HG02885 (cell line): Measurements from ENCODE around the gene NRXN3.

ENCODE experiments used
- ATAC-seq: cut with Tn5 transposase; IDR thresholded peaks from one replicate; pipeline ENCODE4 v1.9.1; 2021; ENCODE audit warnings: mild to moderate bottlenecking; ENCODE audit not compliant: unreplicated experiment, poor library complexity

NRXN3 gene

DNA sequence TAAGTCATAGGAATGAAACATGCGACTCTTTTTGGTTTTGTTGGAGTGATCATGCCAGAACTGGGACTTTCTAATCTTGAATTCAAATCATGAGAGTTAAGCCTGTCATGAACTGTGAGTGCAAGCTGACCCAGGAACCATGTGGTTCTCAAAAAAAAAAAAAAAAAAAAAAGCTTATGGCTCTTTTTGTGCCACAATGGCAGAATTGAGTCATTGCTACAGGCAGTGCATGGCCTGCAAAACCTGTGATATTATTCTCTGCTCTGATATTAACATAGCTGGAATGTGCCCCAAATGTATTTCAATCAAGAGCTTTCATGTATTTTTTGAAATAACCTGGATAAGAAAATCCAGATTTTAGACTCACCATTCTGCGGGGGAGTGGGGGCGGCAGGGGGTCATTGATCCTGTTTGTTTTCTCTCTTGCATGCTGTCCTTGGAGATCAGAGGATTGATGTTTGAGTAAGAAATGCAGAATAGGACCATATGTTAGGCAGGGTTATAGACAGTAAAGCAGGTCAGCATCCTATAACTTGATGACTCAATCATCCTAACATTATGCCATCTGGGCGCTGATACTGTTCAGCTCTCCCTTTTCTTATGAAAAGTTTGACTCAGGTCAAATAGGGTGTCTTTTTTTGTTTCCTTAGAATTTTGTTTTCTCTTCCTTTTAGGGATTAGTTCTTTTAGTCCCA, 1243.7 kb downstream of the NRXN3 start:
- no peak for ATAC-seq

GRCh38 chr14:79415726-79416125, 1245.6 kb downstream of the NRXN3 start:
- no peak for ATAC-seq

- no peak for ATAC-seq
These were observed 1247.8 kb downstream of the NRXN3 start for GRCh38 chr14:79417961-79418360.

GRCh38 chr14:79418649-79419415, 1248.7 kb downstream of the NRXN3 start:
- ATAC-seq = no peak

DNA sequence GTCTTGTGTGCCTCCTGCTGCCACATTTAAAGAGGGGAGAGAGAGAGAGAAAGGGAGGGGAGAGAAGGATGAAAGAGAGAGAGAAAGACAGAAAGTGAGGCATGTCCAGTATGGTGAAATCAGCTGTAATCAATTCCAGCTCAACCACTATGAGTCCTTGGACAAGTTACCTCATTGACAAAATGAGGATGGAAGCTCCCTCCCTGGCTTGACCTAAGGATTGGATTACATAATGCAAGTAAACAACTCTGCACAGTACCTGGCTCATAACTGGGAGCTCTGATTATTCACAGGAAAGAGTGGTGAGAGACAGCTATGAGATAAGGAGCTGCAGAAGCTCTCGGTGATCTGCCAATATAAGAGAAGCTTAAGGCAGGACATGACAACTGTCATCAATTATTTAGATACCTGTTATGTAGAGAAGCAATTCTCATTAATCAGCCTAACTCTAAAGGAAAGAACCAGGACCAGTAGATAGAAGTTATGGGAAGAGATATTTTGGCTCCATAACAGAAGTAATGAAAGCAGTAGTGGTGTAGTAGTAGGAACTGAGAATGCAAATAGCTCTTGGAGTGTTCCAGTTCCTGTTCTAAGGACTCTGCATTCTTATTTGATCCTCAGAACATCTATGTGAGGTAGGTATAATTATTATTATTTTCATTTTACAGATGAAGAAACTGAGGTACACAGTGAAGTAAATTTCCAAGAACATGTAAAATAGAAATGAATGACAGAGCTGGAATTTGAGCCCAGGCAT, 1249.6 kb downstream of the NRXN3 start:
- no peak for ATAC-seq

- no peak for ATAC-seq
These were observed 1250.6 kb downstream of the NRXN3 start for GRCh38 chr14:79420725-79421124.

GRCh38 chr14:79421811-79422210, 1251.6 kb downstream of the NRXN3 start:
- no peak for ATAC-seq

GRCh38 chr14:79424462-79424861, 1254.3 kb downstream of the NRXN3 start:
- no peak for ATAC-seq

DNA sequence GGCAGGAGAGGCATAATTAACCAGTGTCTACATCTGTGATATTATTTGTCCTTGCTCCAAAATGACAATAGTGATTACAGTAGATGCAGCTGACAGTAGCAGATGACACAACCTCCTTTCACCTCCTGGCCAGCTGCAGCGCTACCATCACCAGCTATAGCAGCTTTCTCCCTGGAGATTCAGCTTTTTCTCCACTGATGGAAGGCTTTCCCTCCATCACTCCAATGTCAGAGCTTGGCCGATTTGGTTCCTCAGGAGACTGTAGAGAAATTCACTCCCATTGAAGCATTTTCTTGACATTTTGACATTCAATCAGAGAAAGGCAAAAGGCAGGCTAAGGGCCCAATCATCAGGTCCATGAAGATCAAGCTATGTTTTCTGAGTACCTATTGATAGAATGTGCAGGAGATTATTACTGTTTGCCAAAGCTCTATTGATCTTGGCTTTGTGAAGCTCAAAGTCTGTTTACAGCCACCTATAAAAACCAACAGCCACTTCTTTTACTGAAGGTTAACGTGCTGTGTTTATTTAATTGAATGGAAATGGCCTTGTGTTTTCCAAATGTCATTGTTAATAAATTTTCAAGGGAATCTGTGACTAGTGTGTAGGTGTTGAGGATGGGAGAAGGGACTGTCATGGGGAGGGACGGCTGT, 1256.1 kb downstream of the NRXN3 start:
- ATAC-seq = no peak

- ATAC-seq = no peak
These were observed 1262.5 kb downstream of the NRXN3 start for GRCh38 chr14:79432640-79433039.

DNA sequence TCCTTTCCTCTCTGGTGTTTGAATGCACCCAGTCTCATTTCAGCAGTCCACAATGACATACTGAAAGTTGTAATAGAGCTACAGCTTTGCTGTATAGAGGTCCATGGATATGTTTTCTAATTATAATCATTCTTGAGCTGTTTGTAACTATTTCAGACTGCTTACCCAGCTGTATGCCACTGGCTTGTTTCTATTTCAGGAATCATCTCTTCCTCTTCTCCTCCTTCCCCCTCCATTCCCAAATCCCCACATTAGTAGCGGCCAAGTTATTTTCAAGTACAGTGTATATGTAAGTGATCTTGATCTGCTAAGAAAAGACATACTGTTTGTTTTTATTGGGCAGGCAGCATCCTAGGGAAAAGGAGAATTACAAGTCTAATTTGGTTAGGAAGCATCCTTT, 1266.2 kb downstream of the NRXN3 start:
- ATAC-seq = no peak

GRCh38 chr14:79437951-79438350, 1267.8 kb downstream of the NRXN3 start:
- ATAC-seq = no peak

DNA sequence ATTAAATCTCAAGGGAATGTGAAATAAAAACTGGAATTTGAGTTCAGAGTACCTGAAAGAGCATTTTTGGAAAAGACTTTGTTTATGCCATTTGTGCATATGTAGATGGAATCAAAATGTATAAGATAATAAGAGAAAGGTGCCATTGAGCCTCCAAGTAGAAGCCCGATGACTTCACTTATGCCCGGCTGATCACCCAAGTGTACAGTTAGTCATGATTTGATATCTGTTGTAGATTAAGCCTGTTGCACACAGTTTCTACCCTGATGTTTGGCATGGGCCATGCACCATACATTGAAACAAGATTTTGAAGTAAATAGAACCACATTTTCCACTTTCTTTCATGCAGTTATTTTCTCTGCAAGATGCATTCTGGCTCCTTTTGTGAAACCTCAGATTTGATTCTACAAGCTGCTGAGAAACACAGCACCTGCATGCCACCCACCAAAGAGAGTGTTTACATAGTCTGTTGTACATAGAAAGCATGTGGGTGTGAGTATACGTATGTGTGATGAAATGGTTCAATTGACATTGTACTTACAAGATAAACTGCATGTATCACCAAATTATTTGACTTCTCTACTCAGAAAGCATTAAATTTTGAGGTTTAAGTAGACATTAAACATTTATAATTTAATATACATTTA, 1268.6 kb downstream of the NRXN3 start:
- no peak for ATAC-seq

DNA sequence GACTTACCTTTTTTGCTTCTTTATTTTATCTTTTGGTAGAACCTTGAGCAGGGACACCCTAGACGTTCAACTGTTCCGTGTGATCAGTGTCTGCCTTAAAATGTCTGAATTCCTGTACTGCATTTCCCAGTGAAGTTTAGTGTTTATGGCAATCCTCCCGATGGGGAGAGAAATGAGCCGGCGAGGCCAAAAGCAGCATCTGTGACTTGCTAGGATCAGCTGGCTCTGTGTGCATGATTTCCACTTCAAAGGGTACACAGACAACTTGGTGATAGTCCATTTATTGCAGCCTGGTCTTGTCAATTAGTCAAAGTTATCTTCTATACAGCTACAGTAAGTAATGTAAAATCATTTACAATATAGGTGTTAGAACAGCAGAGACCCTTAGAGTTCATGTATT, 1272.6 kb downstream of the NRXN3 start:
- no peak for ATAC-seq

DNA sequence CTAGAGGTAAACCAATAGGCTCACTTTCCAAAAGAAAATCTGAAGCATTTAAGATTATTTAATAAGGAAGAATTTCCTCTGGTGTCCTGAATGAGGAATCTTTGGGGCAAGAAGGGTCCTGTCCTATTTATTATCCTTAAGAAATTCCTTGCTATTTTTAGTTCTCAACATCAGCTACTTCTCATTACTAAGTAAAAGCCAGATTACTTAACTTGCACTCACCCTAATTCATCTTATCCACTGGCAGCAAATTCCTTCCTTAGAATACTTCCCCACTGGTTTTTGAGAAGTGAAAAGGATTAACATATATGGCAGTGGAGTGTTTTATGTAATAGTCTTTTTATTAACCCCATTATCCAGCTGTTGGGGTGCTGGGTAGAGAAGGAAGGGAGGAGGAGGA, 1273.4 kb downstream of the NRXN3 start:
- no peak for ATAC-seq

- ATAC-seq = no peak
These were observed 1278.8 kb downstream of the NRXN3 start for GRCh38 chr14:79448960-79449359.

GRCh38 chr14:79451601-79452000, 1281.4 kb downstream of the NRXN3 start:
- no peak for ATAC-seq

DNA sequence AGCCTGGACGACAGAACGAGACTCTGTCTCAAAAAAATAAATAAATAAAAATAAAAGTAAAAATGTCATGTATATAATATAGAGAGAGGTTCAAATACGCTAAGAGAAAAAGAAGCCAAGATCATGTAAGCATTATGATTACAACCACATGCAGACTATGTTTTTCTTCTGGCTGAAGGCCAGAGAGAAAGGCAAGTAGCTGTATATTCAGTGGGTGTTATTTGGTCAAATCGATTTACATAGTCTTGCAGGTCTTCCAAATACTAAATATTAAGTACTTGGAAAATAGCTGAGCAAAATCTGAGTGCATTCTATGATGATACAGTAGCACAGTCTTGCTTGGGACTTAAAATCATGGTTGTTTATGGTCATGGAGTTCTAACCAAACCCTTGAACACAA, 1283.1 kb downstream of the NRXN3 start:
- no peak for ATAC-seq

- ATAC-seq = no peak
These were observed 1294.3 kb downstream of the NRXN3 start for GRCh38 chr14:79464468-79464867.

DNA sequence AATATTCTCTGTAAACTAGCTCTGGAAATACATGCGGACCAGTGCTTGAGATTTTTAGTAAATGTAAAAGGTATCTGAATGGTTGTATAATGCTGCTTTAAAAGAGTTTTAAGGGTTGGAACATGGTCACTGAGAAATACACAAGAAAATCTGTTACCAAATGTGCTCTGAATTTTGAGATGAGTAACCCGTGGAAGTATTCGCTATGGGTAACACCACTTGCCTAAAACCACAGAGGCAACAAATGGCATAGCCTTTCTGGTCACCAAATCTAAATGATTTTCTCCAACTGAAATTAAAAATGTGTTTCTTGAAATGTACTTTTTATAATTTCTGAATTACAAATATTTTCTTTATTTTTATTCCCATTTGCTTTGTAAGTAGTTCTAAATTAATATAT, 1295.5 kb downstream of the NRXN3 start:
- no peak for ATAC-seq
